ENCODE measurements around the gene MAGI2.

The MAGI2 gene

DNA sequence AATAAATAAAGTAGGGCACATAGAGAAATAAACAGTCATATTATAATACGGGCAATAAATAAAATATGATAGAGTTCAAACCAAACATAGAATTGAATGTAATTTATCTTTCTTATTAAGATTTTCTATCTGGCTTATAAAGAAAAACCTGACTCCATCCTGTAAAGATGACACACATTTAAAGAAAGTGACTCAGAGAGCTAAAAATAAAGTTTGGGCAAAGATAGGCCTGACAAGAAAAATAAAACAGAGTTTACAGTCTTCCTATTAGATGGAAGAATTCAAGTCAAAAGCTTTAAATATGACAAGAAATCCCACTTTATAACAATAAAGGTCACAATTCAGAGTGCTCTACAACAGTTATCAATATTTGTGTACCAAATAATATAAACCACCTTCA lies 1074.3 kb downstream of the MAGI2 start:
- TF ChIP-seq, protein P1, sequence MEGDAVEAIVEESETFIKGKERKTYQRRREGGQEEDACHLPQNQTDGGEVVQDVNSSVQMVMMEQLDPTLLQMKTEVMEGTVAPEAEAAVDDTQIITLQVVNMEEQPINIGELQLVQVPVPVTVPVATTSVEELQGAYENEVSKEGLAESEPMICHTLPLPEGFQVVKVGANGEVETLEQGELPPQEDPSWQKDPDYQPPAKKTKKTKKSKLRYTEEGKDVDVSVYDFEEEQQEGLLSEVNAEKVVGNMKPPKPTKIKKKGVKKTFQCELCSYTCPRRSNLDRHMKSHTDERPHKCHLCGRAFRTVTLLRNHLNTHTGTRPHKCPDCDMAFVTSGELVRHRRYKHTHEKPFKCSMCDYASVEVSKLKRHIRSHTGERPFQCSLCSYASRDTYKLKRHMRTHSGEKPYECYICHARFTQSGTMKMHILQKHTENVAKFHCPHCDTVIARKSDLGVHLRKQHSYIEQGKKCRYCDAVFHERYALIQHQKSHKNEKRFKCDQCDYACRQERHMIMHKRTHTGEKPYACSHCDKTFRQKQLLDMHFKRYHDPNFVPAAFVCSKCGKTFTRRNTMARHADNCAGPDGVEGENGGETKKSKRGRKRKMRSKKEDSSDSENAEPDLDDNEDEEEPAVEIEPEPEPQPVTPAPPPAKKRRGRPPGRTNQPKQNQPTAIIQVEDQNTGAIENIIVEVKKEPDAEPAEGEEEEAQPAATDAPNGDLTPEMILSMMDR (IDR thresholded peaks at IDR 0.05; ENCODE audit: low read depth, low read length): no peak
- no peak overlapping the region for H3K4me3 ChIP-seq (ENCODE audit: low read depth, low read length)

DNA sequence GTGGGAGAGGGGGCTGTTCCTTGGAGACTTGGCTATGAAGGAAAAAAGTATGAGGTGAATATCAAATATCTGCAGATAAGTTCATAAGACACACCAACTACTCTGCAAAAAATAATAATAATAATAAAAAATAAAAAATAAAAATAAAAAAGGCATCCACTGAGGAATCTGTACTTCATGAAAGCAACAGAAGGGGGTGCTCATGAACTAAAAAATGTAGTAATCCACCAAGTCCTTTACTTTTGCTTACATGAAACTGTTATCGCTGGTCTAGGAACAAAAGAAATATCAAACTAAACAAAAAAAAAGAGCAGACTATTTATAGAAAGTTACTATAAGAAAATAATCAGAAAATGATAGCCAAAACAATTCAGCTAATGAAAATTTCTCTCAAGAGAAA lies 1075.9 kb downstream of the MAGI2 start:
- no peak overlapping the region for H3K4me3 ChIP-seq (ENCODE audit: low read depth, low read length)
- TF ChIP-seq, protein P1 (IDR thresholded peaks at IDR 0.05; ENCODE audit: low read depth, low read length): no peak

DNA sequence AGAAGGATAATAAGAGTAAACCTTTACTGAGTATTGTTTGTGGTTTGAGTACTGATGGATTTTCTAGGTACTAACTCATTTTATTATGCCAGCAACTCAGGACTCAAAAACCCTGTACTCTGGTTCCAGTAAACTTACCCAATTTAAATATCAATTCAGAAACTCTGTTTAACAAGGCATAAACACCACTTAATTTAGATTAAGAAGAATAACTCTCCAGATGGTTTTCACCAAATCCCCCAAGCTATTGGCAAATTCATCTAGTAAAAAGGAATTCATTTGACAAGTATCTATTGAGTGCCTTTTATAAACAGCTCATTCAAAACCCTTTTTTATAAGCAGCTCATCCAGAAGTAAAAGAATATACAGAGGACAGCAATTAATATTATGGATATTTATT lies 1082.5 kb downstream of the MAGI2 start:
- no peak overlapping the region for H3K4me3 ChIP-seq (ENCODE audit: low read depth, low read length)
- TF ChIP-seq, protein P1 (IDR thresholded peaks at IDR 0.05; ENCODE audit: low read depth, low read length): no peak

DNA sequence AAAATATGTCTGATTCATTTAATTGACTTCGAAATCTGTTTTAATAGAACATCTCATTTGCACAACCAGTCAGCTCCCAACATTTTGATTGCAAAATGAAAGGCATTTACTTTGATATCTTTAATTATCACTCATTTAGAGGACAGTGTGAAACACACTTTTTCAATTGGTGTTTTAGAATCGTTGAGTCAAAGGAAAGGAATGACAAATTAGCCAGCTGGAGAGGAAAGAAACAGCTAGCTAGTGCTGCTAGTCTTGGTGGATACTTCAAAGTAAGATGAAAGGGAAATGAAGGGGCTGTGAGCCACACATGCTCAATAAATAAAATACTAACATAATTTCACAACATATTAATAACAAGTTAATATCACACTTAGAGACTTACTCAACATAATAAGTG lies 1084.7 kb downstream of the MAGI2 start:
- TF ChIP-seq, protein P1 (IDR thresholded peaks at IDR 0.05; ENCODE audit: low read depth, low read length): no peak
- H3K4me3 ChIP-seq (ENCODE audit: low read depth, low read length): no peak overlapping the region

DNA sequence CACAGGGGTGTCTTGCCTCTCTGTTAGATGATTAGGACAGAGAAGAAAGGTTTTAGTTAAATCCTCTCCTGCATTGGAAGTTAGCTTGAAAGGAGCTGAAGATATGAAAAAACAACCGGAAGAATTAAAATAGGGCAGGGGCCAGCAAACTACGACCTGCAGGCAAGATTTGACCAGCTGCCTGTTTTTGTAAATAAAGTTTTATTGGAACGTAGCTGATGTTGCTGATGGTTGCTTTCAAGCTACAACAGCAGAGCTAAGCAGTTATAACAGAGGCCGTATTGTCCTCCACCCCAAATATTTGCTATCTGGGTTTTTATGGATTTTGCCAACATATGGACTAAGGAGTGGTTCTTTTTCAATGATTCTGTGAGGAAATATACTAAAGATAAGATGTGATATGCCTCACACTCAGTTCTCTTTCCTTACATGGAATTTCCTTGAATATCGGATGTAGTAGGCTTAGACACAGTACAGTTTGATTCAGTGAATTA lies 1086.1 kb downstream of the MAGI2 start:
- H3K4me3 ChIP-seq (ENCODE audit: low read depth, low read length): no peak overlapping the region
- TF ChIP-seq, protein P1 (IDR thresholded peaks at IDR 0.05; ENCODE audit: low read depth, low read length): no peak

DNA sequence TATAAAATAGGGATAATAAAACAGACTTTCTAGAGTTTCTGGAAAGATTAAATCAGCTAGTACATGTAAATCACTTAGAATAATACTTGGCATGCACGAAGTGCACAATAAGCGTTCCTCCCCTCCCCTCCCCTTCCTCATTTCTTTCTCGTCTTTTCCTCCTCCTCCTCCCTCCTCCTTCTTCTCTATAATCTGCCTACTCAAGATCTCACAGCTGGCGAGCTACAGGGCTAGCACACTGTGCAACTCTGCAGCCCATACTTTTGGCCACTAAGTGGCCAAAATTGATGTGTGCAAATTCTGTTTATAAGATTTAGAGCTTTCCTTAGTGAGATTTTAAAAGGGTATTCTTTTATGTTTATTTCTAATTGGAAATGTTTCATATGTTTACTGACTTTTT lies 1089.6 kb downstream of the MAGI2 start:
- no peak overlapping the region for H3K4me3 ChIP-seq (ENCODE audit: low read depth, low read length)
- TF ChIP-seq, protein P1 (IDR thresholded peaks at IDR 0.05; ENCODE audit: low read depth, low read length): no peak

DNA sequence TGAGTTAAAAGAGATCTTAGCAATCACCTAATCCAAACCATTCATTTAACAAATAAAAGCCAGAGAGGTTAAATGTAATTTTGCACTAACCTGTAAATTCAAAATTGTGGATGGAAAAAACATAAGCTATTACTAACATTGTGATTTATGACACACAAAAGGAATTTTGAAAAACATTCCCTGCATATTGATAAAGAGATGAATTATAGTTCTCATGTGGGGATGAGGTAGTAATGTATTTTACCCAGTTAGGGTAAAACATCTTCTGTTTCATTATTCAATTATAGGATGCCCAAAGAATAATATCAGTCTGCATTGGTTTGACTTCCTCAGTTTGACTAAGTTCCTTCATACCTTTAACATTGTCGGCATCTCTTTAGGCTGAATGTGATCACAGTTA lies 1093.6 kb downstream of the MAGI2 start:
- H3K4me3 ChIP-seq (ENCODE audit: low read depth, low read length): no peak overlapping the region
- TF ChIP-seq, protein P1 (IDR thresholded peaks at IDR 0.05; ENCODE audit: low read depth, low read length): no peak
